ENCODE measurements around the gene CDC123. TPM values are rescaled to one million over a fixed set of nuclear protein-coding genes. Genes with fewer than 3 reads are reported as not detected.

The CDC123 gene
- total RNA-seq, 4 donors from 2014 or later = 40.1 to 77.4 (median 58.8) TPM

DNA sequence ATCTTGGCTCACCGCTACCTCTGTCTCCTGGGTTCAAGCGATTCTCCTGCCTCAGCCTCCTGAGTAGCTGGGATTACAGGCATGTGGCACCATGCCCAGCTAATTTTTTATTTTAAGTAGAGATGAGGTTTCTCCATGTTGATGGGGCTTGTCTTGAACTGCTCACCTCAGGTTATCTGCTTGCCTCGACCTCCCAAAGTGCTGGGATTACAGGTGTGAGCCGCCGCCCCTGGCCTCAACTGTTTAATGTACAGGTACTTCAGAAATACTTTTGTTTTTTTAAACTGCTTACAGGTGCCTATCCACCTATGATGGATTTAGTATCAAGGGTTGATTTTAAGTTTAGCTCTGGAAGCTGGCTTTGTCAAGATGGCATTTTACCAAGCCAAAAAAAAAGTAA is 55.6 kb downstream of the CDC123 start:
- WGBS, 2 donors = 91 to 93% methylated on average over 5 of the region's 5 CpGs
- no peak overlapping the region for H3K4me3 ChIP-seq (ENCODE audit: low read depth, poor library complexity, severe bottlenecking)
- intact Hi-C loops (cut with DNase I; ENCODE audit: low total_unique reads) = no loop called here
- TF ChIP-seq POLR2A (IDR thresholded peaks at IDR 0.05) = no peak
- TF ChIP-seq, protein P1, sequence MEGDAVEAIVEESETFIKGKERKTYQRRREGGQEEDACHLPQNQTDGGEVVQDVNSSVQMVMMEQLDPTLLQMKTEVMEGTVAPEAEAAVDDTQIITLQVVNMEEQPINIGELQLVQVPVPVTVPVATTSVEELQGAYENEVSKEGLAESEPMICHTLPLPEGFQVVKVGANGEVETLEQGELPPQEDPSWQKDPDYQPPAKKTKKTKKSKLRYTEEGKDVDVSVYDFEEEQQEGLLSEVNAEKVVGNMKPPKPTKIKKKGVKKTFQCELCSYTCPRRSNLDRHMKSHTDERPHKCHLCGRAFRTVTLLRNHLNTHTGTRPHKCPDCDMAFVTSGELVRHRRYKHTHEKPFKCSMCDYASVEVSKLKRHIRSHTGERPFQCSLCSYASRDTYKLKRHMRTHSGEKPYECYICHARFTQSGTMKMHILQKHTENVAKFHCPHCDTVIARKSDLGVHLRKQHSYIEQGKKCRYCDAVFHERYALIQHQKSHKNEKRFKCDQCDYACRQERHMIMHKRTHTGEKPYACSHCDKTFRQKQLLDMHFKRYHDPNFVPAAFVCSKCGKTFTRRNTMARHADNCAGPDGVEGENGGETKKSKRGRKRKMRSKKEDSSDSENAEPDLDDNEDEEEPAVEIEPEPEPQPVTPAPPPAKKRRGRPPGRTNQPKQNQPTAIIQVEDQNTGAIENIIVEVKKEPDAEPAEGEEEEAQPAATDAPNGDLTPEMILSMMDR (IDR thresholded peaks at IDR 0.05) = no peak
- DNase-seq (ENCODE audit: low spot score in 2 of 2) = peak in 1 of 2 donors; percentile 63

DNA sequence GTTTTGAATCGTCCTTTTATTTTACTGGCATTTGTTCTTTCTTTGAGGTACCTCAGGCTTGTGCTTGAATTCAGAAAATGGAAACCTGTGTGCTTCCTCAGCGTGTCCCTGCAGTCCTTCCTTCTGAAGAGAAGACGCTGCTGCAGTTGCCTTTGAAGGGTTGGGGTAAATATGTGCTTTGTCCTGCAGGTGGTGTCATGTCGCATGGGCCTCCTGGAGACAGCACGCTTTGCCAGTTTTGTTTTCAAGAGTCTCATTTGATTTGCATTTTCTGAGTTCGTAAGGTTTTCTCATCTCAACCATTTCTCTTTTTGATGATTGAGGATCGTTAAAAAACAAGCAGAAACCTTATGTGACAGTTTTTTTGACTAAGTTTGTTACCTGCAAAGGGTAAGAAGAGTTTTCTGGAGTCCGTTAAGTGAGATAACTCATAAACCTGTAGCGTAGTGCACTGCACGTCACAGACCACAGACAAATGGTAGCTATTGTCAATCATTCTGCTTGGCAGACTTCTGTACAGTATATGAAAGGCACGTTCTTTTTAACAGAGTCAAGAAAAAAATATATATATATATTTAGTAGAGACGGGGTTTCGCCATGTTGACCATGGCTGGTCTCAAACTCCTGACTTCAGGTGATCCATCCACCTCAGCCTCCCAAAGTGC is 57.0 kb downstream of the CDC123 start:
- WGBS, 2 donors = 91 to 94% methylated on average over 13 of the region's 13 CpGs

DNA sequence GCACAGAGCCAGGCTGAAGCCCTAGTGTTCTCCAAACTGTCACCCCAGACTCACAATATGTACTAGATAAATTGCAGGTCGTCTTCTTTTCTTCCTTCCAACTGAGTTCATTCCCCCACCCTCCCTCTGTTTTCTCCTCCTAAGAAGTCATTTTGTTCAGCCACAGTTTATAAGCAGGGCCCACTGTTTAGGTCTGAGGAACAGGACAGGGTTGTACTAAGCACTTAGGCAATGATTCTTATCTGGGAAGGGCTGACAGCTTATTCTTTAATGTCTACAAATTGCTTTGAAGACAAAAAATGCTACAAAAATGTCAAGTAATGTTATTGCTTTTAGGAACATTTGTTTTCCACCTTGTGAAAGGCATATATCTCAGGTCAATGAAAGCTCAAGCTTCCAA is 59.1 kb downstream of the CDC123 start:
- TF ChIP-seq POLR2A (IDR thresholded peaks at IDR 0.05) = no peak
- TF ChIP-seq, protein P1 (IDR thresholded peaks at IDR 0.05) = no peak
- WGBS, 2 donors = 58 to 79% methylated on average over 1 of the region's 1 CpG
- H3K4me3 ChIP-seq (ENCODE audit: low read depth, poor library complexity, severe bottlenecking) = no peak overlapping the region
- no peak for DNase-seq (ENCODE audit: low spot score in 2 of 2)
- intact Hi-C loops (cut with DNase I; ENCODE audit: low total_unique reads) = no loop called here

More for the DNA sequence above, 57.0 kb downstream of the CDC123 start:
- intact Hi-C loops (cut with DNase I; ENCODE audit: low total_unique reads) = no loop called here
- H3K4me3 ChIP-seq (ENCODE audit: low read depth, poor library complexity, severe bottlenecking) = no peak overlapping the region
- no peak for TF ChIP-seq POLR2A (IDR thresholded peaks at IDR 0.05)
- TF ChIP-seq, protein P1 (IDR thresholded peaks at IDR 0.05) = no peak
- DNase-seq (ENCODE audit: low spot score in 2 of 2) = peak in 1 of 2 donors; percentile 14

DNA sequence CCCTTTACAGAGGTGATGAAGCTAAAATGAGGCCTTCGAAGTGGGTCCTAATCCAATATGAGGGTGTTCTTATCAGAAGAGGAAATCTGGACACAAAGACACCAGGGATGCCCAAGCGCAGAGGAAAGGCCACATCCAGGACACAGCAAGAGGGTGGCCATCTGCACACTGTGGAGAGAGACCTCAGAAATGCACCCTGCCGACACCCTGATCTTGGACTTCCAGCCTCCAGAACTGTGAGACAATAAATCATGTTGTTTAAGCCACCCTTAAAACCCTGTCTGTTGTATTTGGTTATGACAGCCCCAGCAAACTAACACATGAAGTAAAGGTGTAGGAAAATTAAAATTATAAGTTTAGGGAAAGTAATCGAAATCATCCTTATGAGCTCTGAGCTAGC is 64.0 kb downstream of the CDC123 start:
- intact Hi-C loops (cut with DNase I; ENCODE audit: low total_unique reads) = loop anchor here (5.0 to 10.0 kb wide), 3 partner anchors 397 to 812 kb away; no protein-coding TSS in a partner anchor
- 86 to 95% methylated on average over 4 of the region's 4 CpGs for WGBS, 2 donors
- DNase-seq (ENCODE audit: low spot score in 2 of 2) = peak in 1 of 2 donors; percentile 14
- no peak overlapping the region for H3K4me3 ChIP-seq (ENCODE audit: low read depth, poor library complexity, severe bottlenecking)
- TF ChIP-seq, protein P1 (IDR thresholded peaks at IDR 0.05) = no peak
- TF ChIP-seq POLR2A (IDR thresholded peaks at IDR 0.05) = no peak

DNA sequence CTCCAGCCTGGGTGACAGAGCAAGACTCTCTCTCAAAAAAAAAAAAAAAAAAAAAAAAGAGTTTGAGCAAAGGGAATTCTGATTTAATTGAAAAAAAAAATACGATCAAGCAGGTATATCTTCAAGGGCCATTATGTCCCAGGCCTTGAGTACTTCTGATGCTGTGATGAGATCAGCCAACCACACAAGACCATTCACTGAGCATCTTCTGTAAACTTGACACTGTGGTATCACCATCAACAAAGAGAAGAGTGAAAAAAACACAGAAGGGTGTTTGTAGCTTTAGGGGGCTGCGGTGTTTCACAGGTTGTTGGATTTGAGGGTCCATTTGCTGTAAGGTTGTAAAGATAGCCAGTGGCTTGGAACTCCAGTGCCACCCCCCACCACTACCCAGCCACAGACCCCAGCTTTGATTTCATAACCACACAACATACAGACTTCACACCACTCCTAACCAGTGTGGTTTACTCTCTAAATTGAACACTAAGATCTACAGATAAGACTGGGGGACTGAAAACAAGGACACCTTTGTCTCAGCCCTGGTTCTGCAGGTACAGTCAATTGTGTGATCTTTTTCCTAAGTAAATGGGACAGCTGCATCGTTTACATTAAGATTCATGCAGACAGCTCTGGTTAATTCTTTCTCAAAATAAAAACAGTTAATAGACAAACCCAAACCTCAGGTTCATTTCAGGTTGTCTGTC is 66.4 kb downstream of the CDC123 start:
- peak in 1 of 2 donors; percentile 31 for DNase-seq (ENCODE audit: low spot score in 2 of 2)
- H3K4me3 ChIP-seq (ENCODE audit: low read depth, poor library complexity, severe bottlenecking) = no peak overlapping the region
- intact Hi-C loops (cut with DNase I; ENCODE audit: low total_unique reads) = loop anchor here (5.0 to 10.0 kb wide), 3 partner anchors 395 to 810 kb away; no protein-coding TSS in a partner anchor
- 80 to 83% methylated on average over 3 of the region's 3 CpGs for WGBS, 2 donors
- TF ChIP-seq POLR2A (IDR thresholded peaks at IDR 0.05) = no peak
- TF ChIP-seq, protein P1 (IDR thresholded peaks at IDR 0.05) = no peak

All from lower leg skin (tissue), 4 donors.